ENCODE results near the gene SKA3. TPM values are rescaled to one million over a fixed set of nuclear protein-coding genes. Genes with fewer than 3 reads are reported as not detected.
"Not testable (repeated sequence)": the region's sequence is repeated elsewhere in the genome, so short reads cannot be mapped to it uniquely, and the experiment has no call there.

Gene SKA3
- polyA plus RNA-seq, 1 of the 3 experiments (the other 2 are of a cell fraction), result 5.9 TPM

- H3K9ac ChIP-seq, result no peak overlapping the region
- no peaks in the 10 kb centered on the region for H3K27me3 ChIP-seq (ENCODE audit: insufficient read depth)
- H2AFZ ChIP-seq (ENCODE audit: low read depth), result no peak overlapping the region
- ChIA-PET POLR2A (no interaction called here), CTCF (no interaction called here)
- H3K27ac ChIP-seq (ENCODE audit: low read depth in 2 of 2, low read length in 1 of 2), result no peak overlapping the region
- peaks cover 0 to 14% of the 10 kb centered on the region in 2 experiments; a peak in 3 of 4 replicates for H3K4me1 ChIP-seq (ENCODE audit: control insufficient read depth in 1 of 2, insufficient read depth in 2 of 2, low read depth in 1 of 2, low read length in 1 of 2)
- H4K20me1 ChIP-seq (ENCODE audit: insufficient read depth), result peaks cover 1% of the 10 kb centered on the region; the same call in 1 of the 2 replicates
- 40% methylated on average over 4 of the region's 5 CpGs for WGBS (ENCODE audit: low lambda C conversion rate)
- TF ChIP-seq FOSL2 (IDR thresholded peaks at IDR 0.05; ENCODE audit: borderline replicate concordance, low read depth) (peak; percentile 51; the same call in 1 of the 2 replicates), RFX5 (IDR thresholded peaks at IDR 0.05; ENCODE audit: low read length) (no peak), TAF1 (IDR thresholded peaks at IDR 0.05; ENCODE audit: borderline replicate concordance, low read depth, low read length) (no peak)
- H3K36me3 ChIP-seq (replicated peaks in 1 of 2; ENCODE audit: control insufficient read depth in 1 of 2, insufficient read depth in 2 of 2, low read length in 1 of 2), result peaks cover 3 to 9% of the 10 kb centered on the region in 2 experiments
- H3K79me2 ChIP-seq (ENCODE audit: insufficient read depth), result peaks cover 23% of the 10 kb centered on the region
- H3K9me3 ChIP-seq, result no peaks in the 10 kb centered on the region
- H3K4me2 ChIP-seq, result no peak overlapping the region
- no peaks in the 10 kb centered on the region for H3K9me2 ChIP-seq
- peaks cover 20% of the 10 kb centered on the region for H3F3A ChIP-seq (replicated peaks; ENCODE audit: insufficient read depth)
- DNase-seq, result no peak
- H3K4me3 ChIP-seq (ENCODE audit: low read depth in 2 of 2, low read length in 1 of 2), result no peak overlapping the region
These were observed 38.7 kb downstream of the SKA3 start for GRCh38 chr13:21137696-21138095.

- H3K27me3 ChIP-seq (ENCODE audit: insufficient read depth); DNase-seq; H3K9ac ChIP-seq; H3K9me2 ChIP-seq; H3K79me2 ChIP-seq (ENCODE audit: insufficient read depth); H2AFZ ChIP-seq (ENCODE audit: low read depth); CTCF ChIA-PET; H3K36me3 ChIP-seq (replicated peaks in 1 of 2; ENCODE audit: control insufficient read depth in 1 of 2, insufficient read depth in 2 of 2, low read length in 1 of 2); H3K4me3 ChIP-seq (ENCODE audit: low read depth in 2 of 2, low read length in 1 of 2); H3K27ac ChIP-seq (ENCODE audit: low read depth in 2 of 2, low read length in 1 of 2); H3K4me1 ChIP-seq (ENCODE audit: control insufficient read depth in 1 of 2, insufficient read depth in 2 of 2, low read depth in 1 of 2, low read length in 1 of 2); H4K20me1 ChIP-seq (ENCODE audit: insufficient read depth); POLR2A ChIA-PET; H3K4me2 ChIP-seq; H3K9me3 ChIP-seq: not testable (repeated sequence)
- 86% methylated on average over 6 of the region's 6 CpGs for WGBS (ENCODE audit: low lambda C conversion rate)
- peaks cover 20% of the 10 kb centered on the region for H3F3A ChIP-seq (replicated peaks; ENCODE audit: insufficient read depth)
These were observed 40.5 kb downstream of the SKA3 start for GRCh38 chr13:21135833-21136232.

GRCh38 chr13:21134475-21134874 is 41.9 kb downstream of the SKA3 start:
- ChIA-PET POLR2A (no interaction called here), CTCF (interaction anchor here (0.9 kb wide), 1 partner anchor 191 kb away, joined by 4 read pairs; no protein-coding TSS in a partner anchor)
- Histone ChIP-seq H3F3A (replicated peaks; ENCODE audit: insufficient read depth) (peaks cover 20% of the 10 kb centered on the region), H3K9me3 (no peaks in the 10 kb centered on the region), H3K27ac (ENCODE audit: low read depth in 2 of 2, low read length in 1 of 2) (no peak overlapping the region), H3K4me1 (ENCODE audit: control insufficient read depth in 1 of 2, insufficient read depth in 2 of 2, low read depth in 1 of 2, low read length in 1 of 2) (peaks cover 0 to 6% of the 10 kb centered on the region in 2 experiments; a peak in 2 of 4 replicates), H3K79me2 (ENCODE audit: insufficient read depth) (no peaks in the 10 kb centered on the region), H3K36me3 (replicated peaks in 1 of 2; ENCODE audit: control insufficient read depth in 1 of 2, insufficient read depth in 2 of 2, low read length in 1 of 2) (no peaks in the 10 kb centered on the region), H3K9me2 (no peaks in the 10 kb centered on the region), H3K9ac (no peak overlapping the region), H2AFZ (ENCODE audit: low read depth) (peak overlapping the region; percentile 53; the same call in 1 of the 2 replicates), H4K20me1 (ENCODE audit: insufficient read depth) (no peaks in the 10 kb centered on the region), H3K4me2 (no peak overlapping the region), H3K4me3 (ENCODE audit: low read depth in 2 of 2, low read length in 1 of 2) (no peak overlapping the region), H3K27me3 (ENCODE audit: insufficient read depth) (no peaks in the 10 kb centered on the region)
- TF ChIP-seq RFX5 (IDR thresholded peaks at IDR 0.05; ENCODE audit: low read length), result no peak
- TF ChIP-seq EP300 (IDR thresholded peaks at IDR 0.05; ENCODE audit: borderline replicate concordance in 1 of 2, low read depth in 1 of 2, low read length in 1 of 2), result no peak
- no peak for TF ChIP-seq RAD21 (IDR thresholded peaks at IDR 0.05; ENCODE audit: low read length)
- TF ChIP-seq RXRA (IDR thresholded peaks at IDR 0.05; ENCODE audit: borderline replicate concordance, low read depth), result no peak
- no peak for TF ChIP-seq CHD2 (IDR thresholded peaks at IDR 0.05; ENCODE audit: low read length, partially characterized antibody)
- no peak for TF ChIP-seq FOXJ3 (CRISPR knock-in tag; IDR thresholded peaks at IDR 0.05)
- no peak for DNase-seq
- WGBS (ENCODE audit: low lambda C conversion rate), result 48% methylated on average over 5 of the region's 5 CpGs
